ENCODE measurements around the gene FCN1. TPM values are rescaled to one million over a fixed set of nuclear protein-coding genes. Genes with fewer than 3 reads are reported as not detected.

FCN1 gene
- total and polyA plus RNA-seq, 10 of the 15 experiments (the other 5 are each of a cell fraction or from before 2014, with no cell fraction given) = 0.08 TPM; not detected in 9

GRCh38 chr9:134938346-134939079, 20.8 kb upstream of the FCN1 start (continued):
- TF ChIP-seq CHD4 (IDR thresholded peaks at IDR 0.05) (no peak), BMI1 (IDR thresholded peaks at IDR 0.05; ENCODE audit: borderline replicate concordance) (no peak), MXI1 (IDR thresholded peaks at IDR 0.05; ENCODE audit: low read depth, low read length) (no peak)

- H3K9ac ChIP-seq (ENCODE audit: control insufficient read depth, insufficient read depth, low read length) = no peak overlapping the region
- no peak for ATAC-seq
- no peak for FAIRE-seq
- H3K27ac ChIP-seq (ENCODE audit: control insufficient read depth, insufficient read depth) = peak overlapping the region; percentile 90; the same call in 1 of the 2 replicates
- ChIA-PET POLR2A (interaction anchor here (1.7 kb wide), 1 partner anchor 170 kb away, joined by 3 read pairs; no protein-coding TSS in a partner anchor), RAD21 (ENCODE audit: unreplicated experiment) (interaction anchor here (1.7 kb wide), 1 partner anchor 79 kb away, joined by 8 read pairs; no protein-coding TSS in a partner anchor), CTCF (interaction anchor here (1.2 to 1.3 kb wide), 3 partner anchors 79 to 240 kb away, joined by 3 to 5 read pairs (median 5); no protein-coding TSS in a partner anchor), SMC1A (ENCODE audit: uncharacterized antibody, unreplicated experiment) (interaction anchor here (1.0 to 2.8 kb wide), 2 partner anchors 15 to 79 kb away, joined by 3 to 11 read pairs; no protein-coding TSS in a partner anchor)
- H3K4me3 ChIP-seq = no peak overlapping the region
- H3K9me3 ChIP-seq (replicated peaks; ENCODE audit: control insufficient read depth, insufficient read depth, low read length) = no peaks in the 10 kb centered on the region
- no peaks in the 10 kb centered on the region for H3K36me3 ChIP-seq (ENCODE audit: control insufficient read depth in 2 of 2, insufficient read depth in 2 of 2, low read length in 1 of 2)
- peak overlapping the region; percentile 99; the same call in 1 of the 2 replicates for H3K4me2 ChIP-seq (ENCODE audit: control insufficient read depth, insufficient read depth)
- peaks cover 49% of the 10 kb centered on the region for H3K4me1 ChIP-seq (ENCODE audit: control insufficient read depth, insufficient read depth, low read length)
- peaks cover 4% of the 10 kb centered on the region for H3K79me2 ChIP-seq (ENCODE audit: control insufficient read depth, insufficient read depth, low read length)
- no peak overlapping the region for H2AFZ ChIP-seq (ENCODE audit: control insufficient read depth, low read depth, low read length)
- no TSS peak for BruUV-seq (replicated peaks)
- no peaks in the 10 kb centered on the region; a peak in 1 of 4 replicates for H3K27me3 ChIP-seq (replicated peaks in 1 of 2; ENCODE audit: control insufficient read depth in 2 of 2, insufficient read depth in 2 of 2, low read length in 1 of 2)
- no peak for DNase-seq (ENCODE audit: low read depth, low spot score)
- intact Hi-C loops (cut with micrococcal nuclease; ENCODE audit: unreplicated experiment) (no loop called here), in situ Hi-C loops (cut with MboI) (no loop called here)
- 65% methylated on average over 11 of the region's 11 CpGs for WGBS (ENCODE audit: insufficient coverage, insufficient replicate concordance, low lambda C conversion rate, missing lambda C conversion rate)
- H4K20me1 ChIP-seq (ENCODE audit: control insufficient read depth, insufficient read depth) = no peaks in the 10 kb centered on the region
- no peak for TF ChIP-seq PML (IDR thresholded peaks at IDR 0.05; ENCODE audit: low read length)
- TF ChIP-seq GATAD2B (conservative IDR thresholded peaks at IDR 0.05; ENCODE audit: low read depth) = no peak
- no peak for TF ChIP-seq MEF2B (IDR thresholded peaks at IDR 0.05; ENCODE audit: partially characterized antibody, poor library complexity, severe bottlenecking)
- TF ChIP-seq KAT2A (conservative IDR thresholded peaks at IDR 0.05; ENCODE audit: control insufficient read depth, low read depth, low read length) = no peak
- TF ChIP-seq ATF3 (IDR thresholded peaks at IDR 0.05; ENCODE audit: borderline replicate concordance, extremely low read depth, low read depth, low read length) = no peak
- TF ChIP-seq BMI1 (IDR thresholded peaks at IDR 0.05; ENCODE audit: borderline replicate concordance) = no peak
- no peak for TF ChIP-seq SUPT20H (IDR thresholded peaks at IDR 0.05; ENCODE audit: borderline replicate concordance, control insufficient read depth, low read depth, low read length)
- no peak for TF ChIP-seq HDAC6 (IDR thresholded peaks at IDR 0.05; ENCODE audit: unreplicated experiment)
- TF ChIP-seq SUZ12 (IDR thresholded peaks at IDR 0.05; ENCODE audit: unreplicated experiment) = no peak
- TF ChIP-seq, protein P1, sequence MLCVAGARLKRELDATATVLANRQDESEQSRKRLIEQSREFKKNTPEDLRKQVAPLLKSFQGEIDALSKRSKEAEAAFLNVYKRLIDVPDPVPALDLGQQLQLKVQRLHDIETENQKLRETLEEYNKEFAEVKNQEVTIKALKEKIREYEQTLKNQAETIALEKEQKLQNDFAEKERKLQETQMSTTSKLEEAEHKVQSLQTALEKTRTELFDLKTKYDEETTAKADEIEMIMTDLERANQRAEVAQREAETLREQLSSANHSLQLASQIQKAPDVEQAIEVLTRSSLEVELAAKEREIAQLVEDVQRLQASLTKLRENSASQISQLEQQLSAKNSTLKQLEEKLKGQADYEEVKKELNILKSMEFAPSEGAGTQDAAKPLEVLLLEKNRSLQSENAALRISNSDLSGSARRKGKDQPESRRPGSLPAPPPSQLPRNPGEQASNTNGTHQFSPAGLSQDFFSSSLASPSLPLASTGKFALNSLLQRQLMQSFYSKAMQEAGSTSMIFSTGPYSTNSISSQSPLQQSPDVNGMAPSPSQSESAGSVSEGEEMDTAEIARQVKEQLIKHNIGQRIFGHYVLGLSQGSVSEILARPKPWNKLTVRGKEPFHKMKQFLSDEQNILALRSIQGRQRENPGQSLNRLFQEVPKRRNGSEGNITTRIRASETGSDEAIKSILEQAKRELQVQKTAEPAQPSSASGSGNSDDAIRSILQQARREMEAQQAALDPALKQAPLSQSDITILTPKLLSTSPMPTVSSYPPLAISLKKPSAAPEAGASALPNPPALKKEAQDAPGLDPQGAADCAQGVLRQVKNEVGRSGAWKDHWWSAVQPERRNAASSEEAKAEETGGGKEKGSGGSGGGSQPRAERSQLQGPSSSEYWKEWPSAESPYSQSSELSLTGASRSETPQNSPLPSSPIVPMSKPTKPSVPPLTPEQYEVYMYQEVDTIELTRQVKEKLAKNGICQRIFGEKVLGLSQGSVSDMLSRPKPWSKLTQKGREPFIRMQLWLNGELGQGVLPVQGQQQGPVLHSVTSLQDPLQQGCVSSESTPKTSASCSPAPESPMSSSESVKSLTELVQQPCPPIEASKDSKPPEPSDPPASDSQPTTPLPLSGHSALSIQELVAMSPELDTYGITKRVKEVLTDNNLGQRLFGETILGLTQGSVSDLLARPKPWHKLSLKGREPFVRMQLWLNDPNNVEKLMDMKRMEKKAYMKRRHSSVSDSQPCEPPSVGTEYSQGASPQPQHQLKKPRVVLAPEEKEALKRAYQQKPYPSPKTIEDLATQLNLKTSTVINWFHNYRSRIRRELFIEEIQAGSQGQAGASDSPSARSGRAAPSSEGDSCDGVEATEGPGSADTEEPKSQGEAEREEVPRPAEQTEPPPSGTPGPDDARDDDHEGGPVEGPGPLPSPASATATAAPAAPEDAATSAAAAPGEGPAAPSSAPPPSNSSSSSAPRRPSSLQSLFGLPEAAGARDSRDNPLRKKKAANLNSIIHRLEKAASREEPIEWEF (IDR thresholded peaks at IDR 0.05; ENCODE audit: insufficient replicate concordance, low read depth, low read length) = no peak
- TF ChIP-seq RCOR1 (conservative IDR thresholded peaks at IDR 0.05; ENCODE audit: low read depth, low read length) = no peak
- no peak for TF ChIP-seq ATF7 (IDR thresholded peaks at IDR 0.05; ENCODE audit: low read depth)
- TF ChIP-seq POLR2A (IDR thresholded peaks at IDR 0.05; ENCODE audit: low read depth, low read length) = no peak
These were observed 20.0 kb upstream of the FCN1 start for GRCh38 chr9:134937566-134938345.

All from GM12878 (cell line).